Diencephalon (tissue), 1 donor: ENCODE measurements around the gene SCAMP3. TPM values are rescaled to one million over a fixed set of nuclear protein-coding genes. Genes with fewer than 3 reads are reported as not detected.

Experiments used
- total RNA-seq: library from RNA; depleted of rRNA; stranded (reverse); fragments of >200 nt; gene quantifications from one replicate; pipeline ENCODE4 v1.2.3, GENCODE V29; 2014

SCAMP3 gene
- total RNA-seq, result 29.5 TPM

DNA sequence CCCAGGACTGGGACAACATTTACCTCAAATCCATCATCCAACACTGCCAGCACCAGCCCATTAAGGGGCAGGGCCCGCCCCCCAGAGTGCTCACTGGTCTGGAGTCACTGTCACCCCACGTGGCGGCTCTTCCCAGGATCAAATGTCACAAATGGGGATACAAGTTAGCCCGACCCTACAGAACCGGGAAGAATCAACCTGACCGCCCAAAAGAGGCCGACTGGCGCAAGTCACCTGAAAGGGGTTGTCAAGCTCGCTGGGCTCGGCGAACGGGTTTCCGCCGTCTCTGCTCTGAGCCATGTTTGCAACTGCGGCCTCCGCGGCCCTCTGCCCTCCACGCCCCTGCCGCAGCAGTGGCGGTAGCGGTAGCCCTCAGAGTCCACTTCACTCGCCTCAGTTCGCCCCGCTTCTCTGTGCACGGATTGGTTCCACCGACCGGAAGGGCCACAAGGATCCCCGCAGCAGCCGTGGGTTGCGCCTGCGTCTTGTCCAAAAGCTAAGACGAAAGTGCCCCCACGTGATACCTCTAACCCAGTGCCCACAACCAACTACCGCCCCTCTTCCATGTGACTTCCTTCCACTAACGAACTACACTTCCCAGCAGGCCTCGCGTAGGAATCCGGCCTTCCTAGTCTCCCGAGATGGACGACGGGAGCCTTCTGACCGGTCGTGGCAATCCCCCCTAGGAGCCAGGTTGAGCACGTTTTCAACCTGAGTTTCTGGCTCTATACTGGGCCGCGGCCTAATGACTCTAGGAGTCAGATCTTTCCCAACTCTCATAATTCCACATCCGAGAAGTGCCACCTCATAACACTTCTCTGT, at the start of gene SCAMP3:
TSS of gene SCAMP3 (minus strand) at position 509 of the 822 bp plus-strand sequence. CDS start at position 300, 209 bp downstream.

DNA sequence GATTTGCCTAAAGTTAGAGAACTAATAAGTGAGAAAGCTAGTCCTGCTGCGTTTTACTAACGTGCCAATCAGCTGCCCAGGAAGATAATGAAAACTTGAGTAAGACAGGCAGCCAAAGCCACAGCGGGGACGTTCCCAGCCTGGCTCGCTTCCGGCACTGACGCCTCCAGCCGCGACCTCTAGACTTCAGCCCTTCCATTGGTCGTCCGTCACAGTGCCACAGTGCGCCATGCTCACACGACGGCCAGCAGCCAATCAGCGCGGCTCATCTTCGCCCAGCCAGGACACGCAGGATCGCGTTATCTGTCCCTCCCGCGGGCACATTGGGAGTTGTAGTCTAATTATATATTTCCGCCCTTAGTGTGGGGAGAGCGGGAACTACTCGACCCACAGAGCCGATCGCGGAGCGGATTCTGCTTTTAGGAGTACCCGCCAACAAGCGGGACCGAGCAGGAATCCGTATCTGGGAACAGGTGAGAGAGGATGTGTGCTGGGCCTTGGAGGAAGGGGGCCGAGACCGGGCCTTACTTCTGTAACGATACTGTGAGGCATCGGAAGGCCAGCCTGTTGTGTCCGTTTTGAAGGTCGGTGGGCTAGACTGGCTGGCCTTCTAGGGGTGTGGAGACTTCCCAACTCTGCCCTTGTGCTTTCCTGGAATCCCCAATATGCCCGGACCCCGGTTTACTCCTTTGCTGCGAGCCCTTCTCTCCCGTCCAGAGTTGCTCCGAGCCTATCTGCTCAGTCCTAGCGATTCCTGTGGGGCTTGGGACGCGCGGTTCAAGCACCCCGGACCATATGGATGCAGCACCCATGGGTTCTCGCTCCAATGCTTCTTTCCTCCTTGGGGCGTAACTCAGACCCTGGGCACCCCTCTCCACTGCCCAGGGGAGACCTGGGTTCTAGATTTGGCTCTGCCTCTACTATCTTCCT, 46.6 kb upstream of the SCAMP3 start, which contains the start of gene FDPS:
TSS of gene FDPS (plus strand) at position 374 of the 930 bp plus-strand sequence. CDS start 924 bp downstream, outside the sequence.

DNA sequence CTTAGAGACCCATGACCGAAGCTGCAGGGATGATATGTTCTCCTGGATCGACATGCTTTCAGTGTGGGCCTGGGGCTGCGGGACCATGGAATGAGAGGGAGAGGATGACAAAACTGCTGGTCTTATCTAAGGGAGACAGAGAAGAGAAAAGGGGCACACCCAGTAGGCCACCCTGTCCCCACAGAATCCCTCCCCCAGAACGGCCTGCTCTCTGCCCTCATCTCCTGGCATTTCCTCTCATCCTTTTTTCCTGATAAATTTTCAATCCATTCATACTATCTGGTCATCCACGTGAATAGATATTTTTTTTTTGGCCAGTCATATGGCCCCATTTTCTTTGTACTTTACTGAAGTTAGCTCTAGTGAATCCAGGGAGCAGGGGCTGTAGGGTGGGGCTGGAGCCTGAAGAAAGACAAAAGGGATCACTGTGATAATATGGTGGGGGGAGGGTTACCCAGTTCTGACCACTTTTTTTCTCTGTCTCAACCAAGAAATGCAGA, 39.2 kb upstream of the SCAMP3 start, which contains the start of gene PKLR:
TSS of gene PKLR (minus strand) at position 97 of the 500 bp plus-strand sequence. CDS start at position 54, 43 bp downstream.

DNA sequence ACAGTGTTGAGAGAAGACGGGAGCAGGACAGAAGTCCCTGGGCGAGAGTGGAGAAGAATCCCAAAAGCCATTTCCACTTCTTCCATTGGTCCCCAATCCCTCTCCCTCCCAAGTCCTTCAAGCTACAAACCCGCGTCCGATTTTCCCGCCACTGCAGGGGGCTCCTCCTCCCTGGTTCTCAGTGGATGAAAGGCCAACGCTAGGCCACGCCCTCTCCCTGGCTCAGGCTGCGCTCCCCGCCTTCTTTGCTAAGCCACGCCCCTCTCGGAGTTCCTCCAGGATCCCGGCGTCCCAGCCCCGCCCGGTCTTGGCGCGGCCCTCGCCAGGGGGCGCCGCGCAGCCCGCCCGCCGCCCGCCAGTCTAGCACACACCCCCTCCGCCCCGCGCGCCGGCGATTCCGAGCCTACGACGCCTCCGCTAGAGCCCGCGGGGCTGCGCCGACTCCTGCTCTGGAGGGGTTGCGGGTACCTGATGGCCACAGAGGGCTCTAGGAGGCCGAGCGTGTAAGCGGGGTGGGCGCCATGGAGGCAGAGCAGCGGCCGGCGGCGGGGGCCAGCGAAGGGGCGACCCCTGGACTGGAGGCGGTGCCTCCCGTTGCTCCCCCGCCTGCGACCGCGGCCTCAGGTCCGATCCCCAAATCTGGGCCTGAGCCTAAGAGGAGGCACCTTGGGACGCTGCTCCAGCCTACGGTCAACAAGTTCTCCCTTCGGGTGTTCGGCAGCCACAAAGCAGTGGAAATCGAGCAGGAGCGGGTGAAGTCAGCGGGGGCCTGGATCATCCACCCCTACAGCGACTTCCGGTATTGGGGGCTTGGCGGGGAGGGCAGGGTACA, 15.1 kb upstream of the SCAMP3 start, which contains the start of gene HCN3:
TSS of gene HCN3 (plus strand) at position 394 of the 832 bp plus-strand sequence. CDS start at position 522, 128 bp downstream.

DNA sequence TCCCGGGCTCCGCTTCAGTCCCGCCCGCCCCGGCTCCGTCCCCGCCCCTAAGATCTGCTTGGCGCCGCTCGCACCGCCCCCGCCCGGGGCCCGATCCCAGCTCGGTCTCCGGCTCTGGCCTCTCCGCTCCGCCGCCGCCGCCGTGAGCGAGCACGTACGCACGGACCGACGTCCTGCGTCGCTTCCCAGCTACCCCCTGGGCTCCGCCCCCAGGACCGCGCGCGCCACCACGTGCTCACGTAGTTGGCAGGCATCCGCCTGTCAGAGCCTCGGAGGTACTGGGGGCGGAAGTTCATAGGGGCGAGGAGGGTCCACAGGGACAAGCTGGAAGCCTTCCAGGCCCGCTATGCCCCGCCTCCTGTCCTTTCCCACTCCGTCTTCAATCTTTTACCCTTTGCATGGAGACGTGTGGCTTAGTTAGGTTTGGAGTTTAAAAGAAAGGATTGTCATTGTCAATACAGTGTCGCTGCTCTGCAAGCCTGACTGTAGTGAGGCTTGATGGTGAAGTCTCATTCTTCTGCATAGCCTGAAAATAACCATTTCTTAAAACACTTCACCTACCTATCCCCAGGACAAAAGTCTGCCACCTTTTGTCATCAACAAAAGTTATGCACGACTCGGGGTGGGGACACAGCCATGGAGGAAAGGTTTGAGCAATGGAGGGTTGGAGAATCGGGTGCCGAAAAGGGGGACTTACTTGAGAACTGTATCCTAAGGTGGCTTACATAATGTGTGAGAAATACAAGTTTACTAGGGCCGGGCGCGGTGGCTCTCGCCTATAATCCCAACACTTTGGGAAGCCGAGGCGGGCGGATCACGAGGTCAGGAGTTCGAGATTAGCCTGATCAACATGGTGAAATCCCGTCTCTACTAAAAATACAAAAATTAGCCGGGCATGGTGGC, 11.4 kb upstream of the SCAMP3 start, which contains the start of gene CLK2:
TSS of gene CLK2 (minus strand) at position 162 of the 903 bp plus-strand sequence. CDS start 2,527 bp downstream, outside the sequence.

DNA sequence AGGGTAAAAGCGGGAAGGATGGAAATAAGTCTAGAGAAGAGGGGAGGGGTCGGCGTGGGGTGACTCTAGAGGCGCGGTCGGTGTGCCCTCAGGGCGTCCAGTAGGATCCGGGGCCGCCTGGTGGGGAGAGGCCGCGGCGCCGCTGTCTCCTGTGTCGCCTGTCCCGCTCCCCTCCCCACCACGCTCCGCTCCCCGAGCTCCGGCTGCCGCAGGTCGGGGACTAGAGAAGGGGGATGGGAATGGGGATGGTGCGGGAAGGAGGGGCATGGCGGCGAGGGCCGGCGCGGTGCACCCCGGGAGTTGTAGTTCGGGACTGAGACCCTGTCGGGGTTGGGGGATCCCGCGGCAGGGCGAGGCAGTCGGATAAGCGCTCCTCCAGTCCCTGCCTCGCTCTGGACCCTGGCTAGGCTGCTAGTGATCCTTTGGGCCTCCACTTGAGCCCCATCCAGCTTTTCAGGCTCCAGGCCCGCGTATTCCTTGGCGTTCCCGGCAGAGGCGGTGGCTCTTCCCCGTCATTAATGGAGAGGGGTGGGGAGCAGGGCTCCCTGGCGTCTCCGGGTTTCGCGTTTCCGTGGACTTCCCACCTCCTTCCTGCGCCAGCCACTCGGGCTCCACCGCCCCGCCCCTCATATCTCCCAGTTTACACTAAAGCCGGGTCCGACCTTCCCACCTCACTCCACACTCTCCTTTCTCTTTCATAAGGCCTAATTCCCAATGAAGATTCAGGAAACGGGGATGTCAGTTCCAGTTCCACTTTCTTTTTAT, 6.7 kb downstream of the SCAMP3 start, which contains the start of gene ENTREP3:
TSS of gene ENTREP3 (minus strand) at position 241 of the 765 bp plus-strand sequence. CDS start 606 bp downstream, outside the sequence.

DNA sequence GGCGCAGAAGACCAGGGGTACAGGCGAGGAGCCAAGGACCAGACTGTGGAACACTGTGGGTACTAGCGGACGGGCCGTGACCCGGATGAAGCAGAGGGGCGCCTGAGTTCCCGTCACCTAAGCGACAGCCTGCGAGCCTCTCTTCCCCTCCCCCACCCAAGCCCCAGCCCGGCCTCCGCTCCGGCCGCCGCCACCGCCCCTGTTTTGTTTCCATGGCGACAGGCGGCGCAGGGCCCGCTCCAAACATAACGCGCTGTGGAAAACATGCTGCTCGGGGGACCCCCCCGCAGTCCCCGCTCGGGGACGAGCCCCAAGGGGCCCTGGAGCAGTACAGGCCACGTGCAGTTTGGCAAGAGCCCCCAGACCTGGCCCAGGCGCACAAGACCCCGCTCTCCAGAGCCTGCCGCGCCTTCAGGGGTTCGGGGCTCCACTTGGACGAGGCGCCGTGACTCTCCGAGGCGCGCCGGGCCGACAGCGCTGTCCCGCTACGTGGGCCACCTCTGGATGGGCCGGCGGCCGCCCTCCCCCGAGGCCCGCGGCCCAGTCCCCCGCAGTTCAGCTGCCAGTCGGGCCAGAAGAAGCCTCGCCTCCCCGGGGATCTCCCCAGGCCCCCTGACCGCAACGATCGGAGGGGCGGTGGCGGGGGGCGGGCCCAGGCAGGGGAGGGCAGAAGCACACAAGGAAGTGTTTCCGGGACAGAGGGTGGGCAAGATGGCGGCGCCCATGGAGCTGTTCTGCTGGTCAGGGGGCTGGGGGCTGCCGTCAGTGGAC, 53.4 kb downstream of the SCAMP3 start, which contains the start of gene MTX1:
TSS of gene MTX1 (plus strand) at position 155 of the 771 bp plus-strand sequence. CDS start at position 265, 110 bp downstream.

DNA sequence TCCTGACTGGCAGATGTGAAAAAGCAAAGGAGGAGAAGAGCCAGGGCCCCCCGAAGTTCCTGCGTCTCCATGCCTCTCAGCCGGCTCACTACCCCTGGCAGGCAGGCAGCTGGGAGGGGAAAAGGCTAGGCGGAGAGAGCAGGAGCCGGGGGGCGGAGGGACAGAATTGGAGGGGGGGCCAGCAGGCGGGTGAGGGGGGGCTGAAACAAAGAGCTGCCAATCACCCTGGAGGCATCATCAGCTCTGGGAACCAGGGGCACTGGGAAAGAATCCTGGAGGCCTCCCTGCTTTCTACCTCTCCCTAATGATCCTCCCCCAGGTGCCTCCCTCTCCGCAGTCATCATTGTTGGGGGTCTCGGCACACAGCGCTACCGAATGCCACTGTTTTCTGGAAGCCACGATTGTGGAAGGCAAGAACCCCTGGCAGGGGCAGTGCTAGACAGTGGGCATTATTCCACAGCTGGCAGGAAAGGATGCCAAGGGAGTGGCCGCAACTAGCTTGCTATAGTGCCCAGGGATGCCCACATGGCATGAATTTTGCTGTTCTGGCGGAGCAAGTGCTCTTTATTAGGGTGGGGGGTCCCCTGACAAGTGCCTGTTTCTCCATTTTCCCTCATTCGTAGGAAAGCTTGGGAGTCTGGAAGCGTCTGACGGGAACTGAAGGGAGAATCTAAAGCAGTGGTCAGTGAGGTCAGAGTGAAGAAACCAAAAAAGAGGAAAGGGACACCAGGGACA, 54.2 kb downstream of the SCAMP3 start, which contains the start of gene THBS3:
TSS of gene THBS3 (minus strand) at position 92 of the 735 bp plus-strand sequence. CDS start at position 71, 21 bp downstream.

Other genes with a start within 250 kb of the SCAMP3 start
- gene DCST2, start 228.6 kb downstream of the SCAMP3 start, total RNA-seq, result 0.46 TPM
- not detected for gene DCST1, start 228.5 kb downstream of the SCAMP3 start, total RNA-seq
- 20.5 TPM for gene ADAM15, start 211.0 kb downstream of the SCAMP3 start, total RNA-seq
- 1.2 TPM for gene EFNA4, start 198.6 kb downstream of the SCAMP3 start, total RNA-seq
- 13.8 TPM for gene EFNA3, start 183.5 kb downstream of the SCAMP3 start, total RNA-seq
- 5.3 TPM for gene EFNA1, start 134.5 kb downstream of the SCAMP3 start, total RNA-seq
- gene SLC50A1, start 126.5 kb downstream of the SCAMP3 start, total RNA-seq, result 7.8 TPM
- 13.8 TPM for gene DPM3, start 121.8 kb downstream of the SCAMP3 start, total RNA-seq
- gene KRTCAP2, start 89.1 kb downstream of the SCAMP3 start, total RNA-seq, result 60.2 TPM
- 21.2 TPM for gene TRIM46, start 88.5 kb downstream of the SCAMP3 start, total RNA-seq
- gene THBS3, start 54.5 kb downstream of the SCAMP3 start, total RNA-seq, result 11.5 TPM
- gene MTX1, start 53.7 kb downstream of the SCAMP3 start, total RNA-seq, result 15.5 TPM
- gene ENTREP3, start 6.9 kb downstream of the SCAMP3 start, total RNA-seq, result 5.5 TPM
- gene CLK2, start 11.1 kb upstream of the SCAMP3 start, total RNA-seq, result 24.2 TPM
- 22.8 TPM for gene HCN3, start 15.1 kb upstream of the SCAMP3 start, total RNA-seq
- gene PKLR, start 39.1 kb upstream of the SCAMP3 start, total RNA-seq, result 0.23 TPM
- gene FDPS, start 46.5 kb upstream of the SCAMP3 start, total RNA-seq, result 130 TPM
- gene RUSC1, start 58.5 kb upstream of the SCAMP3 start, total RNA-seq, result 60.4 TPM